HCT116 (cell line): Measurements from ENCODE around the gene RCAN3.
A peak's percentile ranks its signal among the peaks of the same experiment; 100 is the strongest.
"Not testable (repeated sequence)": the region's sequence is repeated elsewhere in the genome, so short reads cannot be mapped to it uniquely, and the experiment has no call there.

Experiments
- CEBPB ChIP-seq: IDR thresholded peaks from 2 replicates; pipeline ENCODE4 v1.6.1; 2012; ENCODE audit warnings: low read depth
- CTCF ChIP-seq, 3 experiments: fragments of 200-600 bp in 1 of 3; sonication (generic) in 1 of 3; IDR thresholded peaks in 2 of 3; conservative IDR thresholded peaks in 1 of 3; 2 replicates each; pipeline ENCODE4 v1.5.1; 2012 to 2017; ENCODE audit warnings: low read depth in 2 of 3, low read length in 2 of 3, antibody characterized with exemption in 1 of 3, borderline replicate concordance in 1 of 3, control low read depth in 1 of 3, mild to moderate bottlenecking in 1 of 3, mixed read lengths in 1 of 3, mixed run types in 1 of 3, moderate library complexity in 1 of 3; ENCODE audit not compliant: insufficient read depth in 1 of 3
- JUND ChIP-seq: IDR thresholded peaks from 2 replicates; pipeline ENCODE4 v1.6.1; 2012
- MAX ChIP-seq: IDR thresholded peaks from 2 replicates; pipeline ENCODE4 v1.6.1; 2012
- POLR2A ChIP-seq: IDR thresholded peaks from 2 replicates; pipeline ENCODE4 v1.7.0; 2011; ENCODE audit warnings: borderline replicate concordance; ENCODE audit not compliant: insufficient read depth, insufficient read length; ENCODE audit errors: extremely low read depth
- POLR2AphosphoS5 ChIP-seq: IDR thresholded peaks from 2 replicates; pipeline ENCODE4 v1.6.1; 2011; ENCODE audit warnings: mild to moderate bottlenecking, low read depth, low read length, moderate library complexity
- RAD21 ChIP-seq: IDR thresholded peaks from 2 replicates; pipeline ENCODE4 v1.6.1; 2012; ENCODE audit warnings: low read depth, mild to moderate bottlenecking
- SRF ChIP-seq: IDR thresholded peaks from 2 replicates; pipeline ENCODE4 v1.6.1; 2012; ENCODE audit warnings: low read depth
- ZNF274 ChIP-seq: fragments of 200-500 bp; sonication (Bioruptor generic); IDR thresholded peaks from 2 replicates; pipeline ENCODE4 v1.6.1; 2014; ENCODE audit warnings: mild to moderate bottlenecking, low read depth, low read length, inconsistent platforms

GRCh38 chr1:24462128-24462527, 40.5 kb upstream of the RCAN3 start:
- not testable (repeated sequence) for TF ChIP-seq POLR2AphosphoS5; MAX; POLR2A; SRF; CEBPB; CTCF (IDR thresholded peaks at IDR 0.05 in 2 of 3, conservative IDR thresholded peaks at IDR 0.05 in 1 of 3; ENCODE audit: borderline replicate concordance in 1 of 3, insufficient read depth in 1 of 3, low read depth in 2 of 3, low read length in 2 of 3); ZNF274; RAD21
- peak; percentile 25; the same call in 1 of the 2 replicates for TF ChIP-seq JUND
